ENCODE data around the gene KCNK10. TPM values are rescaled to one million over a fixed set of nuclear protein-coding genes. Genes with fewer than 3 reads are reported as not detected.

KCNK10 gene
- total and polyA plus RNA-seq, 10 of the 15 experiments (the other 5 are each of a cell fraction or from before 2014, with no cell fraction given), result 0.01 to 0.06 (median 0.02) TPM; not detected in 7

- TF ChIP-seq ZBTB33 (IDR thresholded peaks at IDR 0.05), result no peak
Observed at GRCh38 chr14:88231603-88232002, 91.5 kb downstream of the KCNK10 start (continued).

- Histone ChIP-seq H2AFZ (ENCODE audit: control insufficient read depth, low read depth, low read length) (no peak overlapping the region), H3K27ac (ENCODE audit: control insufficient read depth, insufficient read depth) (no peak overlapping the region), H3K9ac (ENCODE audit: control insufficient read depth, insufficient read depth, low read length) (no peak overlapping the region), H3K79me2 (ENCODE audit: control insufficient read depth, insufficient read depth, low read length) (no peaks in the 10 kb centered on the region), H3K4me1 (ENCODE audit: control insufficient read depth, insufficient read depth, low read length) (no peaks in the 10 kb centered on the region), H3K9me3 (replicated peaks; ENCODE audit: control insufficient read depth, insufficient read depth, low read length) (no peaks in the 10 kb centered on the region), H3K36me3 (ENCODE audit: control insufficient read depth in 2 of 2, insufficient read depth in 2 of 2, low read length in 1 of 2) (no peaks in the 10 kb centered on the region), H3K4me3 (no peak overlapping the region), H3K27me3 (replicated peaks in 1 of 2; ENCODE audit: control insufficient read depth in 2 of 2, insufficient read depth in 2 of 2, low read length in 1 of 2) (no peaks in the 10 kb centered on the region; a peak in 1 of 4 replicates), H4K20me1 (ENCODE audit: control insufficient read depth, insufficient read depth) (no peaks in the 10 kb centered on the region), H3K4me2 (ENCODE audit: control insufficient read depth, insufficient read depth) (no peak overlapping the region)
- ATAC-seq, result no peak
- FAIRE-seq, result no peak
- 19% methylated on average over 1 of the region's 1 CpG for WGBS (ENCODE audit: insufficient coverage, insufficient replicate concordance, low lambda C conversion rate, missing lambda C conversion rate)
- DNase-seq (ENCODE audit: low read depth, low spot score), result no peak
- ChIA-PET SMC1A (ENCODE audit: uncharacterized antibody, unreplicated experiment) (no interaction called here), POLR2A (no interaction called here), RAD21 (ENCODE audit: unreplicated experiment) (no interaction called here), CTCF (interaction anchor here (0.5 to 1.5 kb wide), 3 partner anchors 40 to 229 kb away, joined by 3 to 4 read pairs (median 3); no protein-coding TSS in a partner anchor)
- intact Hi-C loops (cut with micrococcal nuclease; ENCODE audit: unreplicated experiment), result no loop called here
- no peak for TF ChIP-seq CREB1 (IDR thresholded peaks at IDR 0.05; ENCODE audit: low read depth)
- no peak for TF ChIP-seq KDM1A (IDR thresholded peaks at IDR 0.05; ENCODE audit: borderline replicate concordance)
- TF ChIP-seq IKZF1 (conservative IDR thresholded peaks at IDR 0.05), result no peak
- TF ChIP-seq BCLAF1 (IDR thresholded peaks at IDR 0.05), result no peak
- no peak for TF ChIP-seq RCOR1 (conservative IDR thresholded peaks at IDR 0.05; ENCODE audit: low read depth, low read length)
- TF ChIP-seq SMAD1 (IDR thresholded peaks at IDR 0.05; ENCODE audit: low read depth, partially characterized antibody), result no peak
- TF ChIP-seq JUND (IDR thresholded peaks at IDR 0.05; ENCODE audit: low read depth, low read length), result no peak
- TF ChIP-seq IKZF2 (IDR thresholded peaks at IDR 0.05), result no peak
- TF ChIP-seq JUNB (IDR thresholded peaks at IDR 0.05), result no peak
- TF ChIP-seq PML (IDR thresholded peaks at IDR 0.05; ENCODE audit: low read length), result no peak
- no peak for TF ChIP-seq SP1 (IDR thresholded peaks at IDR 0.05; ENCODE audit: low read depth, low read length)
- TF ChIP-seq NFXL1 (IDR thresholded peaks at IDR 0.05; ENCODE audit: borderline replicate concordance), result no peak
- TF ChIP-seq YBX1 (IDR thresholded peaks at IDR 0.05), result no peak
- TF ChIP-seq MXI1 (IDR thresholded peaks at IDR 0.05; ENCODE audit: low read depth, low read length), result no peak
- in situ Hi-C loops (cut with MboI), result no loop called here
- BruUV-seq (replicated peaks), result no TSS peak
Observed at GRCh38 chr14:88229428-88229827, 93.6 kb downstream of the KCNK10 start.
